GM18511 (cell line): Measurements from ENCODE around the gene NDST4.
"Not testable (repeated sequence)": the region's sequence is repeated elsewhere in the genome, so short reads cannot be mapped to it uniquely, and the experiment has no call there.

Source experiments
- ATAC-seq: cut with Tn5 transposase; IDR thresholded peaks from one replicate; pipeline ENCODE4 v1.9.1; 2021; ENCODE audit warnings: mild to moderate bottlenecking, moderate library complexity; ENCODE audit not compliant: unreplicated experiment

NDST4 gene

GRCh38 chr4:115058533-115058932 is 54.9 kb downstream of the NDST4 start:
- no peak for ATAC-seq

GRCh38 chr4:115054836-115055235 is 58.6 kb downstream of the NDST4 start:
- no peak for ATAC-seq

- no peak for ATAC-seq
Measured at GRCh38 chr4:115053313-115053712, 60.1 kb downstream of the NDST4 start.

- ATAC-seq = no peak
Measured at GRCh38 chr4:115042496-115042895, 70.9 kb downstream of the NDST4 start.

GRCh38 chr4:115030281-115030680 is 83.1 kb downstream of the NDST4 start:
- no peak for ATAC-seq

GRCh38 chr4:115028682-115029410 is 84.6 kb downstream of the NDST4 start:
- no peak for ATAC-seq

- ATAC-seq = no peak
Measured at GRCh38 chr4:114999880-115000279, 113.5 kb downstream of the NDST4 start.

- no peak for ATAC-seq
Measured at GRCh38 chr4:114998316-114998715, 115.1 kb downstream of the NDST4 start.

GRCh38 chr4:114997576-114998247 is 115.7 kb downstream of the NDST4 start:
- no peak for ATAC-seq

- no peak for ATAC-seq
Measured at GRCh38 chr4:114986133-114986532, 127.3 kb downstream of the NDST4 start.

- no peak for ATAC-seq
Measured at GRCh38 chr4:114980932-114981708, 132.3 kb downstream of the NDST4 start.

GRCh38 chr4:114980399-114980798 is 133.0 kb downstream of the NDST4 start:
- not testable (repeated sequence) for ATAC-seq

GRCh38 chr4:114976901-114977300 is 136.5 kb downstream of the NDST4 start:
- no peak for ATAC-seq

GRCh38 chr4:114964026-114964425 is 149.4 kb downstream of the NDST4 start:
- no peak for ATAC-seq

- ATAC-seq = no peak
Measured at GRCh38 chr4:114945616-114946015, 167.8 kb downstream of the NDST4 start.

- ATAC-seq = no peak
Measured at GRCh38 chr4:114941503-114941902, 171.9 kb downstream of the NDST4 start.

GRCh38 chr4:114927881-114928280 is 185.5 kb downstream of the NDST4 start:
- no peak for ATAC-seq

GRCh38 chr4:114926583-114926982 is 186.8 kb downstream of the NDST4 start:
- ATAC-seq = no peak

- ATAC-seq = no peak
Measured at GRCh38 chr4:114924311-114924710, 189.1 kb downstream of the NDST4 start.

- ATAC-seq = no peak
Measured at GRCh38 chr4:114922592-114922933, 190.9 kb downstream of the NDST4 start.

- no peak for ATAC-seq
Measured at GRCh38 chr4:114921790-114922591, 191.4 kb downstream of the NDST4 start.
